Upper lobe of left lung (tissue), 6 donors: ENCODE measurements around the gene FBL. TPM values are rescaled to one million over a fixed set of nuclear protein-coding genes. Genes with fewer than 3 reads are reported as not detected.
A peak's percentile ranks its signal among the peaks of the same experiment; 100 is the strongest.

Experiments used
- ATAC-seq, 2 donors: fragments of 200-7000 bp; cut with Tn5 transposase; one replicate each; pipeline ENCODE4 v1.9.1; 2022; ENCODE audit warnings: mild to moderate bottlenecking in 2 of 2, moderate library complexity in 2 of 2; ENCODE audit not compliant: low FRiP score in 2 of 2
- DNase-seq, 2 donors: peaks; one replicate each; pipeline ENCODE4 v3.0.0-alpha.2; 2019 to 2020
- H3K27ac ChIP-seq, 4 donors: fragments of 200-600 bp; sonication (generic); one replicate each; pipeline ENCODE4 v1.5.1; 2016 to 2019
- H3K27me3 ChIP-seq, 4 donors: fragments of 200-600 bp; sonication (generic); one replicate each; pipeline ENCODE4 v1.5.1; 2017 to 2019
- H3K36me3 ChIP-seq, 4 donors: fragments of 200-600 bp; sonication (generic); one replicate each; pipeline ENCODE4 v1.5.1; 2016 to 2019
- H3K4me1 ChIP-seq, 4 donors: fragments of 200-600 bp; sonication (generic); one replicate each; pipeline ENCODE4 v1.5.1; 2018 to 2019
- H3K4me3 ChIP-seq, 4 donors: fragments of 200-600 bp; sonication (generic); one replicate each; pipeline ENCODE4 v1.5.1; 2017 to 2019; ENCODE audit warnings: mild to moderate bottlenecking in 2 of 4, moderate library complexity in 1 of 4
- H3K9me3 ChIP-seq, 4 donors: fragments of 200-600 bp; sonication (generic); one replicate each; pipeline ENCODE4 v1.5.1; 2018 to 2019
- EP300 ChIP-seq, 4 donors: sonication (generic); formaldehyde crosslinking; IDR thresholded peaks; one replicate each; pipeline ENCODE4 v1.5.1; 2017; ENCODE audit warnings: antibody characterized with exemption in 4 of 4, control low read depth in 2 of 4
- POLR2A ChIP-seq, 4 donors: fragments of 450-650 bp; IDR thresholded peaks; one replicate each; pipeline ENCODE4 v1.5.1; 2016 to 2017; ENCODE audit warnings: antibody characterized with exemption in 4 of 4, mild to moderate bottlenecking in 2 of 4
- POLR2AphosphoS5 ChIP-seq, 2 donors: sonication (generic); formaldehyde crosslinking; IDR thresholded peaks; one replicate each; pipeline ENCODE4 v1.5.1; 2017; ENCODE audit warnings: antibody characterized with exemption in 2 of 2
- WGBS, 2 donors: methylation state at CpG; one replicate each; pipeline ENCODE4 v1.1.5; 2017 to 2018; 5-methylcytosine and 5-hydroxymethylcytosine counted together
- total RNA-seq, 6 donors: library from RNA; depleted of rRNA in 4 of 6; stranded (reverse); fragments of >200 nt in 4 of 6; gene quantifications; one replicate each; pipeline versions ENCODE4 v1.1.0 to v1.2.1, GENCODE V29; 2016 to 2021
- TF ChIP-seq, protein P1 (sequence below), 6 experiments: fragments of 450-650 bp in 4 of 6; fragments of 200-600 bp in 2 of 6; sonication (generic) in 2 of 6; IDR thresholded peaks; one replicate each; pipeline ENCODE4 v1.5.1; 2016 to 2019; ENCODE audit warnings: antibody characterized with exemption in 6 of 6
- donor health status: DM: no; HTN: no; CAD: no; lungs with moderate emphysema.
- donor health status: DM: no; HTN: yes; CAD: no; lungs with severe emphysema.

The FBL gene
- total RNA-seq, 6 donors from 2014 or later, result 75.4 to 143 (median 110) TPM

DNA sequence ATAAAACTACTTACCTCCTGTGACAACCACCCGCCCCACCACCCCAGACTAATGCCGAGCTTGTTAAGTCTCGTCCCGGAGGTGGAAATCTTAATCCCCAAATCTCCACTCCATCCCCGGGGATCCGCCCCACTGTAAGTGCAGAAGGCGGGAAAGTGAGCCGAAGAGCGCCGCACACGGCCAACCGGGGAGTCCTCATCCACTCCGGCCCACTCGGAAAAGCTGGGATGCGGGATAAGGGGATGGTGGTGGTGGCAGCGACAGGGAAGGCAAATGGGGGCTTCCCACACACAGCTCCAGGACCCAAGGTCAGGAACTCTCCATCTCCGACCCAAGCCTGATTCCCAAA lies 621 bp downstream of the FBL start:
- peak overlapping the region; percentile 80 to 85 (median 82) for H3K4me3 ChIP-seq
- peak overlapping the region; percentile 81 to 92 (median 84) for H3K27ac ChIP-seq
- TF ChIP-seq POLR2AphosphoS5 (IDR thresholded peaks at IDR 0.05), result no peak
- no peak for TF ChIP-seq EP300 (IDR thresholded peaks at IDR 0.05)
- TF ChIP-seq, protein P1, sequence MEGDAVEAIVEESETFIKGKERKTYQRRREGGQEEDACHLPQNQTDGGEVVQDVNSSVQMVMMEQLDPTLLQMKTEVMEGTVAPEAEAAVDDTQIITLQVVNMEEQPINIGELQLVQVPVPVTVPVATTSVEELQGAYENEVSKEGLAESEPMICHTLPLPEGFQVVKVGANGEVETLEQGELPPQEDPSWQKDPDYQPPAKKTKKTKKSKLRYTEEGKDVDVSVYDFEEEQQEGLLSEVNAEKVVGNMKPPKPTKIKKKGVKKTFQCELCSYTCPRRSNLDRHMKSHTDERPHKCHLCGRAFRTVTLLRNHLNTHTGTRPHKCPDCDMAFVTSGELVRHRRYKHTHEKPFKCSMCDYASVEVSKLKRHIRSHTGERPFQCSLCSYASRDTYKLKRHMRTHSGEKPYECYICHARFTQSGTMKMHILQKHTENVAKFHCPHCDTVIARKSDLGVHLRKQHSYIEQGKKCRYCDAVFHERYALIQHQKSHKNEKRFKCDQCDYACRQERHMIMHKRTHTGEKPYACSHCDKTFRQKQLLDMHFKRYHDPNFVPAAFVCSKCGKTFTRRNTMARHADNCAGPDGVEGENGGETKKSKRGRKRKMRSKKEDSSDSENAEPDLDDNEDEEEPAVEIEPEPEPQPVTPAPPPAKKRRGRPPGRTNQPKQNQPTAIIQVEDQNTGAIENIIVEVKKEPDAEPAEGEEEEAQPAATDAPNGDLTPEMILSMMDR (IDR thresholded peaks at IDR 0.05), result no peak
- no peak for TF ChIP-seq POLR2A (IDR thresholded peaks at IDR 0.05)
- no peaks in the 10 kb centered on the region for H3K36me3 ChIP-seq
- H3K9me3 ChIP-seq, result no peaks in the 10 kb centered on the region
- DNase-seq, result peak in 1 of 2 donors; percentile 43
- no peaks in the 10 kb centered on the region for H3K27me3 ChIP-seq
- WGBS, 2 donors, result 0 to 12% methylated on average over 5 to 17 of the region's 17 CpGs
- peaks cover 24 to 47% (median 36%) of the 10 kb centered on the region in 4 donors for H3K4me1 ChIP-seq
- ATAC-seq, result peak; percentile 5 to 52

DNA sequence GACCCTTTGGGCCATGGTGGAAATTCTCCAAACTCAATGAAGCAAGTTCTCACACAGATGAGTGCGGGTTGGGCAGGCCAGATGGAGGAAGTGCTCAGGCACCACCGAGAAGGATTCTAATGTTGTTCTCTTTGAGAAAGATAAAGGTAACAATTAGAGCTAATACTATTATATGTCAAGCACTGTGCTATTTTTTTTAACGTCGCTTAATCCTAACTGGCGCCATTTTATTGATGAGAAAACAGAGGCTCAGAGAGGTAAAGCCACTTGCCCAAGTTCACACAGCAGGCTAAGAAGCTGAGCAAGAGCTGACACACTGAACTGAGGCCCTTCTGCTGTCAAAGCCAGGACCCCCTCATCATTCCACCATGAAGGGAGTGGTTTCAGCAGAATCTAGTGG lies 1.0 kb downstream of the FBL start:
- TF ChIP-seq POLR2AphosphoS5 (IDR thresholded peaks at IDR 0.05), result no peak
- TF ChIP-seq, protein P1 (IDR thresholded peaks at IDR 0.05), result no peak
- TF ChIP-seq POLR2A (IDR thresholded peaks at IDR 0.05), result no peak
- TF ChIP-seq EP300 (IDR thresholded peaks at IDR 0.05), result no peak
- Histone ChIP-seq H3K4me3 (peak overlapping the region; percentile 80 to 85 (median 82)), H3K27me3 (no peaks in the 10 kb centered on the region), H3K36me3 (peaks cover 0 to under 1% (median under 1%) of the 10 kb centered on the region in 4 donors), H3K27ac (peak overlapping the region in 1 of 4 donors; percentile 82), H3K9me3 (no peaks in the 10 kb centered on the region), H3K4me1 (peaks cover 24 to 47% (median 36%) of the 10 kb centered on the region in 4 donors)
- 24 to 33% methylated on average over 5 of the region's 5 CpGs for WGBS, 2 donors
- no peak for DNase-seq
- ATAC-seq, result no peak

DNA sequence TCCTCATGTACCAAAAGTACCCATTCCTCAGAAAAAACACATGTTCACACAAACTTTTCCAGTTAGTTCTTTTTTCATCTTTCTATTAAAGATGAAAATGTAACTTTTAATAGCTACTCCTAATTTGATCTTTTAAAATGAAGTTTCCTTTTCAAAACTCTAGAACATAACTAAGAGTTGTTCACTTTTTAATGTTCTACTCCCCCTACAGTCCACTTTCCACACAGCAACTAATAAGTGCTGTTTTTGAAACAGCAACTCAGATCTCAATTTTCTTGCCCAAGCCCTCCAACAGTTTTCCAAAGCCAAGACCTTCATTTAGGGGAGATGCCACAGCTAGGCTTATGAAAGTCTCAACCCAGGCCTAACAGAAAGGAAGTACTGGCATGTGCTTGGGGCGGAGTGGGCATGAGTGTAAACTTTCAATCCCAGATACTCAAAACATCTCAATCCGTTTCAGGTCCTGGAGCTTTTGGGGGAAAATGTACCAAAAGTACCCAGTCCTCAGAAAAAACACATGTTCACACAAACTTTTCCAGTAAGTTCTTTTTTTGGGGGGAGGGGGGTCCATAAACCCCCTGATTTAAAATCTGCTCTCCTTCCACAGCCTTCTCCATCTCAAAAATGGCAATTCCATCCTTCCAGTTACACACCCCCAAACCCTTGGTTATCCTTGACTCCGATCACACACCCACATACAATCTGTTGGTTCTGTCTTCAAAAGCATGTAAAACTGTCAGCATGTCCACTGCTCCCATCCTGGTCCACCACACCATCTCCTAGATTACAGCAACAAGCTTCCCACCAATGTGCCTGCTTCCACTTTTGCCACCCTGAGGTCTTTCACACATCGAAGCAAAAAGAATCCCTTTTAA lies 2.0 kb downstream of the FBL start:
- DNase-seq, result no peak
- ATAC-seq, result no peak
- no peak for TF ChIP-seq POLR2AphosphoS5 (IDR thresholded peaks at IDR 0.05)
- TF ChIP-seq, protein P1 (IDR thresholded peaks at IDR 0.05), result peak; percentile 27 to 59 (median 49)
- H3K36me3 ChIP-seq, result peaks cover 0 to 11% (median 5%) of the 10 kb centered on the region in 4 donors
- peaks cover 24 to 47% (median 36%) of the 10 kb centered on the region in 4 donors for H3K4me1 ChIP-seq
- H3K27me3 ChIP-seq, result no peaks in the 10 kb centered on the region
- WGBS, 2 donors, result 52 to 53% methylated on average over 4 of the region's 4 CpGs
- H3K27ac ChIP-seq, result no peak overlapping the region
- no peaks in the 10 kb centered on the region for H3K9me3 ChIP-seq
- H3K4me3 ChIP-seq, result no peak overlapping the region

DNA sequence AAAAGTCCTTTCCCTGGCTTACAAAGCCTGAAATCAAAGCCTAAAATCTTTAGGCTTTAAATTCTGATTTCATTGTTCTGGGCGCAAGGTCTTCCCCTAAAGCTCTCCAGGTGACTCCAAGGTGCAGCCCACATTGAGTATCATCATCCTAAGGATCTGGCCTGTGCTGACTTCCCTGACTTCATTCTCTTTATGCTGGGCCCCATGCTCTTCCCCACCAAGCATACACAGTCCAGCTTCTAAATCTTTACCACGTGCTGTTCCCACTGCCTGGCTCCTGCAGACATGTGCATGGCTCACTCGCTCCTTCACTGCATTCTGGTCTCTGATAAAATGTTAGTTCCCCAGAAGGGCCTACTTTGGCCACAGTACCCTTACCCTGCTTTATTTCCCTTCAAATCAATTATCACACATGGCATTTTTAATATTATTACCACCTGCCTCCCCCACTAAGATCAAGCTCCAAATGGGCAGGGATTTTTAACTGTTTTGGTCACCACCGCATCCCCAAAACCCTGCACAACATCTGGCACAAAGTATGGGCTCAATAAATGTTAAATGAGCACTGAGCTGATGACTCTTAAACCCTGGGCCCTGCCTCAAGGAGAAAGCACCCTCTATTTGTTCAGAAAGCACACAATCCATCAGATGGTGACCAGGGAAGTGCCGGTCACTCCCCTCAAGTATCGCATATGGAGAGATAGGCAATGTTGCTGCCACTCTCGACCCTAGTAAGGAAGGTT lies 3.3 kb downstream of the FBL start:
- peak overlapping the region in 2 of 4 donors; percentile 4 to 65 for H3K27ac ChIP-seq
- 88 to 90% methylated on average over 7 of the region's 7 CpGs for WGBS, 2 donors
- H3K27me3 ChIP-seq, result no peaks in the 10 kb centered on the region
- ATAC-seq (no peak), DNase-seq (no peak)
- peaks cover 24 to 47% (median 36%) of the 10 kb centered on the region in 4 donors for H3K4me1 ChIP-seq
- TF ChIP-seq POLR2A (IDR thresholded peaks at IDR 0.05), result no peak
- TF ChIP-seq, protein P1 (IDR thresholded peaks at IDR 0.05), result no peak
- no peak for TF ChIP-seq EP300 (IDR thresholded peaks at IDR 0.05)
- no peak for TF ChIP-seq POLR2AphosphoS5 (IDR thresholded peaks at IDR 0.05)
- H3K36me3 ChIP-seq, result peaks cover 0 to 24% (median 16%) of the 10 kb centered on the region in 4 donors
- no peak overlapping the region for H3K4me3 ChIP-seq
- H3K9me3 ChIP-seq, result no peaks in the 10 kb centered on the region
